Liver (tissue), 9 donors: ENCODE data around the gene OPA3. TPM values are rescaled to one million over a fixed set of nuclear protein-coding genes. Genes with fewer than 3 reads are reported as not detected.

Source experiments
- DNase-seq: peaks from one replicate; pipeline ENCODE4 v3.0.0-alpha.2; 2017; ENCODE audit warnings: low spot score
- H3K27ac ChIP-seq, 2 donors: one replicate each; pipeline ENCODE4 v1.7.0; 2013; ENCODE audit warnings: inconsistent platforms in 2 of 2, low read length in 2 of 2, control low read depth in 1 of 2, low read depth in 1 of 2, mild to moderate bottlenecking in 1 of 2
- H3K27me3 ChIP-seq, 4 donors: one replicate each; pipeline versions ENCODE4 v1.6.1 to v1.7.0; 2013; ENCODE audit warnings: low read length in 3 of 4, inconsistent platforms in 1 of 4, mild to moderate bottlenecking in 1 of 4, moderate library complexity in 1 of 4; ENCODE audit not compliant: control insufficient read depth in 4 of 4, insufficient read depth in 4 of 4
- H3K36me3 ChIP-seq, 4 donors: one replicate each; pipeline versions ENCODE4 v1.6.1 to v1.7.0; 2013; ENCODE audit warnings: low read length in 3 of 4, mild to moderate bottlenecking in 3 of 4, low read depth in 1 of 4, moderate library complexity in 1 of 4; ENCODE audit not compliant: control insufficient read depth in 4 of 4, insufficient read depth in 3 of 4
- H3K4me1 ChIP-seq, 4 donors: one replicate each; pipeline versions ENCODE4 v1.6.1 to v1.7.0; 2013; ENCODE audit warnings: low read length in 3 of 4, mild to moderate bottlenecking in 3 of 4, moderate library complexity in 1 of 4; ENCODE audit not compliant: control insufficient read depth in 4 of 4, insufficient read depth in 4 of 4
- H3K4me3 ChIP-seq, 3 donors: one replicate each; pipeline versions ENCODE4 v1.6.1 to v1.7.0; 2013; ENCODE audit warnings: low read length in 3 of 3, control low read depth in 1 of 3, low read depth in 1 of 3, mild to moderate bottlenecking in 1 of 3
- H3K9ac ChIP-seq, 2 donors: one replicate each; pipeline ENCODE4 v1.7.0; 2013; ENCODE audit warnings: low read length in 2 of 2, mild to moderate bottlenecking in 2 of 2, moderate library complexity in 2 of 2, control low read depth in 1 of 2, low read depth in 1 of 2
- H3K9me3 ChIP-seq, 4 donors: one replicate each; pipeline versions ENCODE4 v1.6.1 to v1.7.0; 2013; ENCODE audit warnings: low read length in 3 of 4; ENCODE audit not compliant: control insufficient read depth in 4 of 4
- CTCF ChIP-seq: fragments of 150-350 bp; IDR thresholded peaks from 2 replicates; pipeline ENCODE4 v1.5.1; 2017; ENCODE audit warnings: improper control_type of control experiment, low read depth, low read length; ENCODE audit not compliant: missing input control
- FOXA1 ChIP-seq: IDR thresholded peaks from 2 replicates; pipeline ENCODE4 v1.6.1; 2016; ENCODE audit warnings: antibody characterized with exemption
- GABPA ChIP-seq, 2 donors: IDR thresholded peaks in 1 of 2; conservative IDR thresholded peaks in 1 of 2; 2 replicates each; pipeline ENCODE4 v1.6.1; 2016; ENCODE audit warnings: antibody characterized with exemption in 2 of 2, mild to moderate bottlenecking in 1 of 2, moderate library complexity in 1 of 2
- HNF4A ChIP-seq, 2 donors: conservative IDR thresholded peaks; 2 replicates each; pipeline ENCODE4 v1.6.1; 2016; ENCODE audit warnings: antibody characterized with exemption in 2 of 2, mild to moderate bottlenecking in 2 of 2
- HNF4G ChIP-seq: IDR thresholded peaks from 2 replicates; pipeline ENCODE4 v1.6.1; 2016; ENCODE audit warnings: antibody characterized with exemption
- JUND ChIP-seq, 2 donors: IDR thresholded peaks; 2 replicates each; pipeline ENCODE4 v1.6.1; 2016; ENCODE audit warnings: antibody characterized with exemption in 2 of 2
- RXRA ChIP-seq, 2 donors: IDR thresholded peaks; 2 replicates each; pipeline ENCODE4 v1.6.1; 2017 to 2018; ENCODE audit warnings: antibody characterized with exemption in 2 of 2, mild to moderate bottlenecking in 1 of 2
- SP1 ChIP-seq: IDR thresholded peaks from 2 replicates; pipeline ENCODE4 v1.6.1; 2018; ENCODE audit warnings: antibody characterized with exemption, mild to moderate bottlenecking
- YY1 ChIP-seq: IDR thresholded peaks from 2 replicates; pipeline ENCODE4 v1.6.1; 2016; ENCODE audit warnings: antibody characterized with exemption, mild to moderate bottlenecking
- ZBTB33 ChIP-seq: IDR thresholded peaks from 2 replicates; pipeline ENCODE4 v1.6.1; 2016; ENCODE audit warnings: antibody characterized with exemption
- WGBS: extraction: QIAGEN DNeasy Blood & Tissue Kit; methylation state at CpG from one replicate; pipeline ENCODE4 v1.1.7; 2013; 5-methylcytosine and 5-hydroxymethylcytosine counted together
- polyA plus RNA-seq, 2 donors: library from polyadenylated mRNA; stranded (reverse) in 1 of 2; unstranded in 1 of 2; fragments of 200-250 nt in 1 of 2; fragments of >200 nt in 1 of 2; fragmentation: Nextera tagmentation in 1 of 2; extraction: Ambion mirVana in 1 of 2; gene quantifications; one replicate each; pipeline versions ENCODE4 v1.2.1 to v1.2.3, GENCODE V29; 2013 to 2015
- total RNA-seq, 2 donors: library from RNA; depleted of rRNA; stranded (reverse); fragments of >200 nt; gene quantifications; one replicate each; pipeline ENCODE4 v1.2.3, GENCODE V29; 2014
- TF ChIP-seq, protein P1 (sequence below): IDR thresholded peaks from 2 replicates; pipeline ENCODE4 v1.6.1; 2016; ENCODE audit warnings: antibody characterized with exemption
- donor health status: healthy.
- donor health status: healthy.
- donor health status: healthy.
- donor health status: healthy.
- donor health status: healthy.

The OPA3 gene
- total and polyA plus RNA-seq, 4 donors, result 3.8 to 9.4 (median 6.2) TPM

DNA sequence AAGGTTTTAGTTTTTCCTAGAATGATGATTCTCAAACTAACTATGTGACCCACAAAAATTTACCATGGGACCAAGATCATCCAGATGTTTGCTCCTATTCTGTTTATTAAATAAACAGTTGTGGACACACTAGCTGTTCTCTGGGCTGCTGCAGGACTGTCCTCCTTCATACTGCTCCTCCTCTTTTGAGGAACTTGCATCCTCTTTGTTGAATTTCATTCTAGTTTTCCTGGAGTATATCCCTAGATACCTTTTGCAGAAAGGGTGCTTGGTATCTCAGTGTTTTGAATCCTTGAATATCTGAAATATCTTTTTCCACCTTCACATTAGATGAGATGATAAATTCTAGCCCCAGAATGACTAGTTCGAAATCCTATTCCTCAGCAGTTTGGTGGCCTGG, 53.3 kb downstream of the OPA3 start (continued):
- TF ChIP-seq CTCF (no peak), ZBTB33 (no peak)

- Histone ChIP-seq H3K36me3 (peaks cover 0 to 8% (median under 1%) of the 10 kb centered on the region in 4 donors), H3K4me3 (no peak overlapping the region), H3K9ac (no peak overlapping the region), H3K27me3 (no peaks in the 10 kb centered on the region), H3K4me1 (peaks cover 2 to 17% (median 4%) of the 10 kb centered on the region in 4 donors), H3K9me3 (no peaks in the 10 kb centered on the region), H3K27ac (no peak overlapping the region)
- no peak for DNase-seq
- TF ChIP-seq, protein P1, sequence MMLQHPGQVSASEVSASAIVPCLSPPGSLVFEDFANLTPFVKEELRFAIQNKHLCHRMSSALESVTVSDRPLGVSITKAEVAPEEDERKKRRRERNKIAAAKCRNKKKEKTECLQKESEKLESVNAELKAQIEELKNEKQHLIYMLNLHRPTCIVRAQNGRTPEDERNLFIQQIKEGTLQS, result no peak
- TF ChIP-seq HNF4G (no peak), HNF4A (conservative IDR thresholded peaks at IDR 0.05) (no peak), FOXA1 (no peak), ZBTB33 (no peak), YY1 (no peak), RXRA (IDR thresholded peaks at IDR 0.05) (no peak), CTCF (no peak), GABPA (IDR thresholded peaks at IDR 0.05 in 1 of 2, conservative IDR thresholded peaks at IDR 0.05 in 1 of 2) (no peak), JUND (IDR thresholded peaks at IDR 0.05) (no peak), SP1 (no peak)
- WGBS, result 46% methylated on average over 14 of the region's 14 CpGs
These were observed 55.2 kb downstream of the OPA3 start for GRCh38 chr19:45529420-45529785.
